ELR (cell line): ENCODE data around the gene MRPS7.

Source experiments
- DNase-seq: peaks from one replicate; pipeline ENCODE4 v3.0.0-alpha.2; 2015; ENCODE audit warnings: low read depth

MRPS7 gene

DNA sequence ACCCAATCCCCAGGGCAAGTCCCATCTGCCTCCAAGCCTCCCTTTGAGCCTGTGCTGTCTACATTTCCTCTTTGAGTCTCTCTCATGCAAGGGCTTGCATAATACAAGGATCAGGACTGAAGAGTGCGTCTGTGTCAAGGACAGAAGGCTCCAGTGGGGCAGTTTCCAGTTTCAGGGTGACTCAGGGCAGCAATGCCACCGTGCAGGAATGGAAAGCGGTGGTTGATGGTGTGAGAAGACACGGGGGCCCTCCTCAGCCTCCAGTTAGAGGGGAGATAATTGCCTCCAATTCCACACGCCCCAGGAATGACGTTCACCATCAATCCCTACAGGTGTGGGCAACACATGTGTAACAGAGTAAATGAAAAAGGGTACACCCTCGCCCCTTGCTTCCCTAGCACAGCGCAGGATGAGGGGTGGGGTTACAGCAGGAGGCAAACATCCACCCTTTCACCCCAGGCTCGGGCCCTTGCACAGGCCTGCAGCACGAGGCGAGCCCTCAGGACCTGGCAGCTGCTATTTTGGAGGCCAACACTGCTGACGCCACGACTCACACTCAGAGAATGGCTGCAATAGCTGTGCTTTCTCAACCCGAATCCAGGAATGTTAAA, 52.4 kb downstream of the MRPS7 start:
- peak; percentile 42 for DNase-seq

- peak; percentile 61 for DNase-seq
Measured at GRCh38 chr17:75315541-75316243, 54.0 kb downstream of the MRPS7 start.
